Vagina (tissue), 2 donors: ENCODE measurements around the gene ALDOC.

Source experiments
- POLR2A ChIP-seq, 2 donors: fragments of 450-650 bp; IDR thresholded peaks; one replicate each; pipeline ENCODE4 v1.6.1; 2017; ENCODE audit warnings: antibody characterized with exemption in 2 of 2, mild to moderate bottlenecking in 2 of 2, moderate library complexity in 2 of 2
- POLR2AphosphoS5 ChIP-seq, 2 donors: sonication (generic); formaldehyde crosslinking; IDR thresholded peaks; one replicate each; pipeline ENCODE4 v1.9.0; 2017; ENCODE audit warnings: antibody characterized with exemption in 2 of 2, mild to moderate bottlenecking in 2 of 2, low read depth in 1 of 2; ENCODE audit not compliant: insufficient read depth in 1 of 2
- TF ChIP-seq, protein P1 (sequence below), 3 experiments: fragments of 450-650 bp in 2 of 3; fragments of 200-600 bp in 1 of 3; sonication (generic) in 1 of 3; IDR thresholded peaks; one replicate each; pipeline ENCODE4 v1.5.1; 2017 to 2019; ENCODE audit warnings: antibody characterized with exemption in 3 of 3, mild to moderate bottlenecking in 2 of 3, moderate library complexity in 2 of 3

DNA sequence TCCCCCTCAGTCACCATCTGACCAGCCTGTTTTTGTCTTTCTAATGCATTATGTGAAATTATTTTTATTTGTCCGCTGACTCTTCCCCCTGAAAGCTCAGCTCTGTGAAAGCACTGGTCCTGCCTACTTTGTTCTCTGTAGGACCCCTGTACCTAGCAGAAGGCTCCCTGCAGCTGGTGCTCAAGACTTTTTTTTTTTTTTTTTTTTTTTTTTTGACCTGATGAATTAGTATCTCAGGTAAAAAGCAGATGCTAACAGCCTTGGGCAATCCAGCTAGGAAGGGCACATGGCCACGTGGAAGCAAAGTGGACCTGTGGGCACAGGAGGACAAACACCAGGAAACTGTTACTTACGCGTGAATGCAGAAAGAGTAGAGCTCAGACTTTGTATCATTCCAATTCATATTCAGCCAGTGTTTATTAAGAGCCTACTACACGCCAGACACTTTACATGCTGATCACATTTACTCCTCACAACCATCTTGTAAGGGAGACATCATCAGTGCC lies 23.6 kb downstream of the ALDOC start:
- TF ChIP-seq, protein P1, sequence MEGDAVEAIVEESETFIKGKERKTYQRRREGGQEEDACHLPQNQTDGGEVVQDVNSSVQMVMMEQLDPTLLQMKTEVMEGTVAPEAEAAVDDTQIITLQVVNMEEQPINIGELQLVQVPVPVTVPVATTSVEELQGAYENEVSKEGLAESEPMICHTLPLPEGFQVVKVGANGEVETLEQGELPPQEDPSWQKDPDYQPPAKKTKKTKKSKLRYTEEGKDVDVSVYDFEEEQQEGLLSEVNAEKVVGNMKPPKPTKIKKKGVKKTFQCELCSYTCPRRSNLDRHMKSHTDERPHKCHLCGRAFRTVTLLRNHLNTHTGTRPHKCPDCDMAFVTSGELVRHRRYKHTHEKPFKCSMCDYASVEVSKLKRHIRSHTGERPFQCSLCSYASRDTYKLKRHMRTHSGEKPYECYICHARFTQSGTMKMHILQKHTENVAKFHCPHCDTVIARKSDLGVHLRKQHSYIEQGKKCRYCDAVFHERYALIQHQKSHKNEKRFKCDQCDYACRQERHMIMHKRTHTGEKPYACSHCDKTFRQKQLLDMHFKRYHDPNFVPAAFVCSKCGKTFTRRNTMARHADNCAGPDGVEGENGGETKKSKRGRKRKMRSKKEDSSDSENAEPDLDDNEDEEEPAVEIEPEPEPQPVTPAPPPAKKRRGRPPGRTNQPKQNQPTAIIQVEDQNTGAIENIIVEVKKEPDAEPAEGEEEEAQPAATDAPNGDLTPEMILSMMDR (IDR thresholded peaks at IDR 0.05), result no peak
- no peak for TF ChIP-seq POLR2A (IDR thresholded peaks at IDR 0.05)
- no peak for TF ChIP-seq POLR2AphosphoS5 (IDR thresholded peaks at IDR 0.05; ENCODE audit: insufficient read depth in 1 of 2, low read depth in 1 of 2)
